Mucosa of rectum (tissue), 2 donors: ENCODE results near the gene NFAT5.

ENCODE experiments used
- H3K27ac ChIP-seq, 2 donors: one replicate each; pipeline ENCODE4 v1.7.0; 2013; ENCODE audit warnings: inconsistent platforms in 2 of 2, low read depth in 2 of 2, low read length in 2 of 2
- H3K27me3 ChIP-seq, 2 donors: one replicate each; pipeline ENCODE4 v1.7.0; 2013; ENCODE audit warnings: low read length in 2 of 2; ENCODE audit not compliant: control insufficient read depth in 2 of 2, insufficient read depth in 2 of 2
- H3K36me3 ChIP-seq, 2 donors: one replicate each; pipeline ENCODE4 v1.7.0; 2013; ENCODE audit warnings: low read length in 2 of 2; ENCODE audit not compliant: control insufficient read depth in 2 of 2, insufficient read depth in 2 of 2
- H3K4me1 ChIP-seq, 2 donors: one replicate each; pipeline ENCODE4 v1.7.0; 2013; ENCODE audit warnings: low read length in 2 of 2, mild to moderate bottlenecking in 1 of 2; ENCODE audit not compliant: control insufficient read depth in 2 of 2, insufficient read depth in 2 of 2
- H3K4me3 ChIP-seq, 2 donors: one replicate each; pipeline ENCODE4 v1.7.0; 2013; ENCODE audit warnings: low read length in 2 of 2
- H3K9ac ChIP-seq, 2 donors: one replicate each; pipeline ENCODE4 v1.7.0; 2013; ENCODE audit warnings: low read length in 2 of 2, low read depth in 1 of 2, mild to moderate bottlenecking in 1 of 2
- H3K9me3 ChIP-seq, 2 donors: one replicate each; pipeline ENCODE4 v1.7.0; 2013; ENCODE audit warnings: low read length in 2 of 2; ENCODE audit not compliant: control insufficient read depth in 2 of 2
- donor health status: healthy.
- donor health status: Normal muscosa, but diverticular disease.

NFAT5 gene

GRCh38 chr16:69611103-69611640 is 45.4 kb downstream of the NFAT5 start:
- no peaks in the 10 kb centered on the region for H3K9me3 ChIP-seq
- no peaks in the 10 kb centered on the region for H3K27me3 ChIP-seq
- H3K4me3 ChIP-seq = no peak overlapping the region
- H3K36me3 ChIP-seq = no peaks in the 10 kb centered on the region
- no peak overlapping the region for H3K9ac ChIP-seq
- H3K27ac ChIP-seq = no peak overlapping the region
- peaks cover 9 to 16% of the 10 kb centered on the region in 2 donors for H3K4me1 ChIP-seq

GRCh38 chr16:69613378-69614154 is 47.8 kb downstream of the NFAT5 start:
- H3K9ac ChIP-seq = peak overlapping the region; percentile 41 to 63
- H3K4me1 ChIP-seq = peaks cover 9 to 21% of the 10 kb centered on the region in 2 donors
- no peak overlapping the region for H3K4me3 ChIP-seq
- H3K27me3 ChIP-seq = no peaks in the 10 kb centered on the region
- H3K9me3 ChIP-seq = no peaks in the 10 kb centered on the region
- H3K27ac ChIP-seq = peak overlapping the region; percentile 82 to 86
- no peaks in the 10 kb centered on the region for H3K36me3 ChIP-seq

GRCh38 chr16:69615528-69615927 is 49.8 kb downstream of the NFAT5 start:
- H3K9ac ChIP-seq = no peak overlapping the region
- peaks cover 13 to 23% of the 10 kb centered on the region in 2 donors for H3K4me1 ChIP-seq
- no peak overlapping the region for H3K27ac ChIP-seq

GRCh38 chr16:69616082-69616481 is 50.3 kb downstream of the NFAT5 start:
- H3K36me3 ChIP-seq = no peaks in the 10 kb centered on the region
- H3K27me3 ChIP-seq = no peaks in the 10 kb centered on the region
- no peak overlapping the region for H3K4me3 ChIP-seq
- H3K4me1 ChIP-seq = peaks cover 13 to 23% of the 10 kb centered on the region in 2 donors
- H3K9ac ChIP-seq = no peak overlapping the region
- H3K27ac ChIP-seq = no peak overlapping the region
- no peaks in the 10 kb centered on the region for H3K9me3 ChIP-seq

More at GRCh38 chr16:69615528-69615927, 49.8 kb downstream of the NFAT5 start:
- no peaks in the 10 kb centered on the region for H3K27me3 ChIP-seq
- no peak overlapping the region for H3K4me3 ChIP-seq
- H3K36me3 ChIP-seq = no peaks in the 10 kb centered on the region
- H3K9me3 ChIP-seq = no peaks in the 10 kb centered on the region

GRCh38 chr16:69618307-69618706 is 52.5 kb downstream of the NFAT5 start:
- Histone ChIP-seq H3K27ac (no peak overlapping the region), H3K36me3 (no peaks in the 10 kb centered on the region), H3K9ac (no peak overlapping the region), H3K4me3 (no peak overlapping the region), H3K4me1 (peaks cover 4 to 15% of the 10 kb centered on the region in 2 donors), H3K27me3 (no peaks in the 10 kb centered on the region), H3K9me3 (no peaks in the 10 kb centered on the region)

GRCh38 chr16:69618721-69619120 is 53.0 kb downstream of the NFAT5 start:
- no peaks in the 10 kb centered on the region for H3K27me3 ChIP-seq
- no peak overlapping the region for H3K27ac ChIP-seq
- no peaks in the 10 kb centered on the region for H3K9me3 ChIP-seq
- H3K4me3 ChIP-seq = no peak overlapping the region
- no peaks in the 10 kb centered on the region for H3K36me3 ChIP-seq
- no peak overlapping the region for H3K9ac ChIP-seq
- peaks cover 4 to 11% of the 10 kb centered on the region in 2 donors for H3K4me1 ChIP-seq

- Histone ChIP-seq H3K27ac (no peak overlapping the region), H3K36me3 (no peaks in the 10 kb centered on the region), H3K4me1 (peaks cover 4 to 7% of the 10 kb centered on the region in 2 donors), H3K9ac (no peak overlapping the region), H3K4me3 (no peak overlapping the region), H3K27me3 (no peaks in the 10 kb centered on the region), H3K9me3 (no peaks in the 10 kb centered on the region)
These were observed 53.7 kb downstream of the NFAT5 start for GRCh38 chr16:69619514-69619913.

- H3K9me3 ChIP-seq = no peaks in the 10 kb centered on the region
- H3K4me3 ChIP-seq = no peak overlapping the region
- no peak overlapping the region for H3K27ac ChIP-seq
- H3K4me1 ChIP-seq = peaks cover 4 to 7% of the 10 kb centered on the region in 2 donors
- no peaks in the 10 kb centered on the region for H3K36me3 ChIP-seq
- no peaks in the 10 kb centered on the region for H3K27me3 ChIP-seq
- H3K9ac ChIP-seq = no peak overlapping the region
These were observed 54.8 kb downstream of the NFAT5 start for GRCh38 chr16:69620573-69620972.

GRCh38 chr16:69621225-69621624 is 55.5 kb downstream of the NFAT5 start:
- H3K27me3 ChIP-seq = no peaks in the 10 kb centered on the region
- no peak overlapping the region for H3K4me3 ChIP-seq
- H3K27ac ChIP-seq = no peak overlapping the region

GRCh38 chr16:69626256-69626655 is 60.5 kb downstream of the NFAT5 start:
- Histone ChIP-seq H3K27me3 (no peaks in the 10 kb centered on the region), H3K4me3 (no peak overlapping the region), H3K9ac (no peak overlapping the region), H3K4me1 (no peaks in the 10 kb centered on the region), H3K9me3 (no peaks in the 10 kb centered on the region), H3K27ac (no peak overlapping the region), H3K36me3 (peaks cover 0 to 5% of the 10 kb centered on the region in 2 donors)

More at GRCh38 chr16:69621225-69621624, 55.5 kb downstream of the NFAT5 start:
- Histone ChIP-seq H3K9ac (no peak overlapping the region), H3K4me1 (peaks cover 4 to 7% of the 10 kb centered on the region in 2 donors), H3K36me3 (peaks cover 0 to 3% of the 10 kb centered on the region in 2 donors), H3K9me3 (no peaks in the 10 kb centered on the region)
